Measurements from ENCODE around the gene ATP8B4.

The ATP8B4 gene

GRCh38 chr15:50009634-50010033 lies 109.4 kb downstream of the ATP8B4 start:
- H3K4me3 ChIP-seq (ENCODE audit: low read depth, low read length) = no peak overlapping the region
- no peak for DNase-seq (ENCODE audit: low read depth)
- TF ChIP-seq MAX (IDR thresholded peaks at IDR 0.05; ENCODE audit: low read depth, low read length) (no peak), POLR2A (IDR thresholded peaks at IDR 0.05; ENCODE audit: extremely low read depth, insufficient read length) (no peak), CTCF (IDR thresholded peaks at IDR 0.05; ENCODE audit: low read depth, low read length) (no peak), MYC (IDR thresholded peaks at IDR 0.05; ENCODE audit: low read depth, low read length) (no peak)

GRCh38 chr15:50003786-50004334 lies 115.2 kb downstream of the ATP8B4 start:
- DNase-seq (ENCODE audit: low read depth) = peak; percentile 60
- H3K4me3 ChIP-seq (ENCODE audit: low read depth, low read length) = no peak overlapping the region
- TF ChIP-seq MAX (IDR thresholded peaks at IDR 0.05; ENCODE audit: low read depth, low read length) (peak; percentile 92), MYC (IDR thresholded peaks at IDR 0.05; ENCODE audit: low read depth, low read length) (peak; percentile 35; the same call in 1 of the 2 replicates), POLR2A (IDR thresholded peaks at IDR 0.05; ENCODE audit: extremely low read depth, insufficient read length) (no peak), CTCF (IDR thresholded peaks at IDR 0.05; ENCODE audit: low read depth, low read length) (peak; percentile 28)

GRCh38 chr15:49991587-49991986 lies 127.4 kb downstream of the ATP8B4 start:
- TF ChIP-seq POLR2A (IDR thresholded peaks at IDR 0.05; ENCODE audit: extremely low read depth, insufficient read length) = no peak
- no peak for TF ChIP-seq MAX (IDR thresholded peaks at IDR 0.05; ENCODE audit: low read depth, low read length)
- no peak for TF ChIP-seq MYC (IDR thresholded peaks at IDR 0.05; ENCODE audit: low read depth, low read length)
- TF ChIP-seq CTCF (IDR thresholded peaks at IDR 0.05; ENCODE audit: low read depth, low read length) = no peak
- no peak overlapping the region for H3K4me3 ChIP-seq (ENCODE audit: low read depth, low read length)
- DNase-seq (ENCODE audit: low read depth) = no peak

GRCh38 chr15:49990835-49991545 lies 128.0 kb downstream of the ATP8B4 start:
- no peak for DNase-seq (ENCODE audit: low read depth)
- no peak overlapping the region for H3K4me3 ChIP-seq (ENCODE audit: low read depth, low read length)
- TF ChIP-seq POLR2A (IDR thresholded peaks at IDR 0.05; ENCODE audit: extremely low read depth, insufficient read length) (no peak), MAX (IDR thresholded peaks at IDR 0.05; ENCODE audit: low read depth, low read length) (no peak), MYC (IDR thresholded peaks at IDR 0.05; ENCODE audit: low read depth, low read length) (no peak), CTCF (IDR thresholded peaks at IDR 0.05; ENCODE audit: low read depth, low read length) (no peak)

GRCh38 chr15:49989498-49989897 lies 129.5 kb downstream of the ATP8B4 start:
- peak; percentile 10 for DNase-seq (ENCODE audit: low read depth)
- no peak overlapping the region for H3K4me3 ChIP-seq (ENCODE audit: low read depth, low read length)
- TF ChIP-seq POLR2A (IDR thresholded peaks at IDR 0.05; ENCODE audit: extremely low read depth, insufficient read length) = no peak
- TF ChIP-seq CTCF (IDR thresholded peaks at IDR 0.05; ENCODE audit: low read depth, low read length) = no peak
- TF ChIP-seq MYC (IDR thresholded peaks at IDR 0.05; ENCODE audit: low read depth, low read length) = no peak
- no peak for TF ChIP-seq MAX (IDR thresholded peaks at IDR 0.05; ENCODE audit: low read depth, low read length)

All from NB4 (cell line).